ENCODE data around the gene LZTR1. TPM values are rescaled to one million over a fixed set of nuclear protein-coding genes. Genes with fewer than 3 reads are reported as not detected.

Gene LZTR1
- total RNA-seq, 3 donors from 2014 or later, result 37.6 to 59.0 (median 46.2) TPM

GRCh38 chr22:20992456-20993303, 10.6 kb downstream of the LZTR1 start:
- TF ChIP-seq POLR2A (IDR thresholded peaks at IDR 0.05) (no peak), POLR2AphosphoS5 (IDR thresholded peaks at IDR 0.05) (no peak)
- TF ChIP-seq, protein P1, sequence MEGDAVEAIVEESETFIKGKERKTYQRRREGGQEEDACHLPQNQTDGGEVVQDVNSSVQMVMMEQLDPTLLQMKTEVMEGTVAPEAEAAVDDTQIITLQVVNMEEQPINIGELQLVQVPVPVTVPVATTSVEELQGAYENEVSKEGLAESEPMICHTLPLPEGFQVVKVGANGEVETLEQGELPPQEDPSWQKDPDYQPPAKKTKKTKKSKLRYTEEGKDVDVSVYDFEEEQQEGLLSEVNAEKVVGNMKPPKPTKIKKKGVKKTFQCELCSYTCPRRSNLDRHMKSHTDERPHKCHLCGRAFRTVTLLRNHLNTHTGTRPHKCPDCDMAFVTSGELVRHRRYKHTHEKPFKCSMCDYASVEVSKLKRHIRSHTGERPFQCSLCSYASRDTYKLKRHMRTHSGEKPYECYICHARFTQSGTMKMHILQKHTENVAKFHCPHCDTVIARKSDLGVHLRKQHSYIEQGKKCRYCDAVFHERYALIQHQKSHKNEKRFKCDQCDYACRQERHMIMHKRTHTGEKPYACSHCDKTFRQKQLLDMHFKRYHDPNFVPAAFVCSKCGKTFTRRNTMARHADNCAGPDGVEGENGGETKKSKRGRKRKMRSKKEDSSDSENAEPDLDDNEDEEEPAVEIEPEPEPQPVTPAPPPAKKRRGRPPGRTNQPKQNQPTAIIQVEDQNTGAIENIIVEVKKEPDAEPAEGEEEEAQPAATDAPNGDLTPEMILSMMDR (IDR thresholded peaks at IDR 0.05), result no peak
- no peaks in the 10 kb centered on the region for H3K9me3 ChIP-seq
- H3K27me3 ChIP-seq, result no peaks in the 10 kb centered on the region
- no peak overlapping the region for H3K27ac ChIP-seq
- H3K4me1 ChIP-seq, result no peaks in the 10 kb centered on the region
- H3K36me3 ChIP-seq, result no peaks in the 10 kb centered on the region
- intact Hi-C loops (cut with DNase I; ENCODE audit: low total_unique reads), result no loop called here
- no peak for DNase-seq (ENCODE audit: low spot score in 2 of 2)
- no peak overlapping the region for H3K4me3 ChIP-seq

DNA sequence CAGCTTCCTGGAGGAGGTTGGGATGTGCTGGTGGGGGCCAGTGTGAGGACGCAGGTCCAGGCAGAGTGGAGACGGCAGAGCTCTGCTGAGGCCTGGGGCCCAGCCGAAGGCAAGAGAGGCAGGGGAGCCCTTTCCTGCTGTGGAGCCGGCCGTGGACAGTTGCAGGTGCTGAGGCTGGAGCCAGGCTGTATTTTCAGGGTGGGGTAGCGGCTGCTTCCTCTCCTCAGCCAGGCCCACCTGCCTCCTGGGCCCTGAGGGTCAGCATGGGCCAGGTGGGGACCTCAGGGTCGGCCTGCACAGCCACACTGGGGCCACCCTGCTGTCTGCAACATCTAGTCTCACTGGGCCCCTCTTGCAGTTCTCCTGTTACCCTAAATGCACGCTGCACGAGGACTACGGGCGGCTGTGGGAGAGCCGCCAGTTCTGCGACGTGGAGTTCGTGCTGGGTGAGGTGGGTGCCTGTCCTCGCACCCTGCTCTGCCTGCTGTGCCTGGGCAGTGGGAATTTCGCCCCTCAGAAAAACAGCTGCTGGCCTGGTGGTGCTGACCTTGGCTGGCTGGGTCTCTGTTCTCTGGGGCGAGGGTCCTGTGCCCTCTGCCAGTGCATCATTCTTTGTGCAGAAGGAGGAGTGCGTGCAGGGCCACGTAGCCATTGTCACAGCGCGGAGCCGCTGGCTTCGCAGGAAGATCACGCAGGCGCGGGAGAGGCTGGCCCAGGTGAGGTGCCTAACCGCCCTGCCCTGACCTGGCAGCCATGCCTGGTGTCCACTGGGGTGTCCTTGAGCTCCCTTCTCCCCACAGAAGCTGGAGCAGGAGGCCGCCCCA, 11.4 kb downstream of the LZTR1 start:
- intact Hi-C loops (cut with DNase I; ENCODE audit: low total_unique reads), result no loop called here
- no peaks in the 10 kb centered on the region for H3K9me3 ChIP-seq
- H3K36me3 ChIP-seq, result no peaks in the 10 kb centered on the region
- no peak for DNase-seq (ENCODE audit: low spot score in 2 of 2)
- no peaks in the 10 kb centered on the region for H3K27me3 ChIP-seq
- TF ChIP-seq, protein P1 (IDR thresholded peaks at IDR 0.05), result no peak
- TF ChIP-seq POLR2A (IDR thresholded peaks at IDR 0.05) (no peak), POLR2AphosphoS5 (IDR thresholded peaks at IDR 0.05) (no peak)
- no peaks in the 10 kb centered on the region for H3K4me1 ChIP-seq
- H3K27ac ChIP-seq, result no peak overlapping the region
- no peak overlapping the region for H3K4me3 ChIP-seq

DNA sequence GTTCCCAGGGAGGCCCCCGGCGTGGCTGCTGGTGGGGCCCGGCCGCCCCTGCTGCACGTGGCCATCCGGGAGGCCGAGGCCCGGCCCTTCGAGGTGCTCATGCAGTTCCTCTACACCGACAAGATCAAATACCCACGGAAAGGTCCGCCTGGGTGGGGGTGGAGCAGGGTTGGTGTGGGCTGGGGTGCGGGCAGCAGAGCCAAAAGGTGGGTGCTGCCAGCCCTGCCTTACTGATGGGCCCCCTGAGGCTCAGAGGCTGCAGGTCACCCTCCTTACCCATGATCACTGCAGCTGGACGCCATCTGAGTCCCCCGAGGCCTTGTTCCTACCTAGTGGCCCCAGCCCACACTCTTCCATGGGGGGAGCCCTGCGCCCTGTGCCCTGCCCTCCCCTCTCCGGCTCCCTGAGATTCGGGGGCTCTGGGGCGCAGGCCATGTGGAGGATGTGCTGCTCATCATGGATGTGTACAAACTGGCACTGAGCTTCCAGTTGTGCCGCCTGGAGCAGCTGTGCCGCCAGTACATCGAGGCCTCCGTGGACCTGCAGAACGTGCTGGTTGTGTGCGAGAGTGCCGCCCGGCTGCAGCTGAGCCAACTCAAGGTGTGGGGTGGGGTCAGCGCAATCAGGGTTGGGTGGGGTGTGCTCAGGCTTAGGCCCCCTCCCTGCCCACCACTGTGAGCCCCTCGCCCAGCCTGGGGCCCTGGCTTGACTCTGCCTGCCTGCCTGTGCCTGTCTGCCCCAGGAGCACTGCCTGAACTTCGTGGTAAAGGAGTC, 12.2 kb downstream of the LZTR1 start:
- H3K36me3 ChIP-seq, result no peaks in the 10 kb centered on the region
- DNase-seq (ENCODE audit: low spot score in 2 of 2), result no peak
- TF ChIP-seq, protein P1 (IDR thresholded peaks at IDR 0.05), result no peak
- TF ChIP-seq POLR2AphosphoS5 (IDR thresholded peaks at IDR 0.05), result no peak
- TF ChIP-seq POLR2A (IDR thresholded peaks at IDR 0.05), result no peak

DNA sequence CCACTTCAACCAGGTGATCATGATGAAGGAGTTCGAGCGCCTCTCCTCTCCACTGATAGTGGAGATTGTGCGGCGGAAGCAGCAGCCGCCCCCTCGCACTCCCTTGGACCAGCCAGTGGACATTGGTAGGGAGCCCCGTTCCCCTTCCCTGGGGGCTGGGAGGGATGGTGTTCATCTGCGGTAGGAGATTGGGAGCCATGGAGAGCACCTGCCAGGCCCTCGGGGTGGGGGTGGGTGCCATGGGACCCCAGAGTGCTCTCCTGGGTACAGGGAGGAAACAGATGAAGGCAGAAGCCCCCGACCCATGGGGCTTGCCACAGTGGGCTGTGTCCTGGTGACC, 12.8 kb downstream of the LZTR1 start:
- Histone ChIP-seq H3K9me3 (no peaks in the 10 kb centered on the region), H3K4me1 (peaks cover 2 to 3% of the 10 kb centered on the region in 2 donors), H3K36me3 (no peaks in the 10 kb centered on the region), H3K27me3 (no peaks in the 10 kb centered on the region), H3K27ac (no peak overlapping the region), H3K4me3 (no peak overlapping the region)
- no peak for DNase-seq (ENCODE audit: low spot score in 2 of 2)
- TF ChIP-seq, protein P1 (IDR thresholded peaks at IDR 0.05), result no peak
- TF ChIP-seq POLR2AphosphoS5 (IDR thresholded peaks at IDR 0.05), result no peak
- intact Hi-C loops (cut with DNase I; ENCODE audit: low total_unique reads), result no loop called here

More for the DNA sequence above, 12.2 kb downstream of the LZTR1 start:
- Histone ChIP-seq H3K27me3 (no peaks in the 10 kb centered on the region), H3K4me3 (no peak overlapping the region), H3K27ac (no peak overlapping the region), H3K4me1 (no peaks in the 10 kb centered on the region), H3K9me3 (no peaks in the 10 kb centered on the region)
- intact Hi-C loops (cut with DNase I; ENCODE audit: low total_unique reads), result no loop called here
